ENCODE data around the gene MRPS26. TPM values are rescaled to one million over a fixed set of nuclear protein-coding genes. Genes with fewer than 3 reads are reported as not detected.

MRPS26 gene
- total RNA-seq, 3 donors from 2014 or later, result 29.6 to 47.9 (median 32.9) TPM

- DNase-seq (no peak), ATAC-seq (no peak)
- intact Hi-C loops (cut with DNase I, micrococcal nuclease), result no loop called here
- Histone ChIP-seq H3K9me3 (no peaks in the 10 kb centered on the region), H3K4me1 (ENCODE audit: low read depth) (no peaks in the 10 kb centered on the region), H3K36me3 (ENCODE audit: low read depth) (no peaks in the 10 kb centered on the region), H3K4me3 (no peak overlapping the region)
- no peak for TF ChIP-seq CTCF (IDR thresholded peaks at IDR 0.05)
Observed at GRCh38 chr20:3090565-3090964, 44.7 kb downstream of the MRPS26 start.

GRCh38 chr20:3092611-3093379 is 46.9 kb downstream of the MRPS26 start:
- Histone ChIP-seq H3K4me3 (no peak overlapping the region), H3K4me1 (ENCODE audit: low read depth) (no peaks in the 10 kb centered on the region), H3K9me3 (no peaks in the 10 kb centered on the region), H3K36me3 (ENCODE audit: low read depth) (no peaks in the 10 kb centered on the region)
- ATAC-seq, result peak; percentile 13
- intact Hi-C loops (cut with DNase I, micrococcal nuclease), result no loop called here
- no peak for TF ChIP-seq CTCF (IDR thresholded peaks at IDR 0.05)
- no peak for DNase-seq

GRCh38 chr20:3093861-3094361 is 48.1 kb downstream of the MRPS26 start:
- no peak for TF ChIP-seq CTCF (IDR thresholded peaks at IDR 0.05)
- Histone ChIP-seq H3K36me3 (ENCODE audit: low read depth) (no peaks in the 10 kb centered on the region), H3K4me1 (ENCODE audit: low read depth) (no peaks in the 10 kb centered on the region), H3K9me3 (no peaks in the 10 kb centered on the region), H3K4me3 (no peak overlapping the region)
- ATAC-seq (no peak), DNase-seq (no peak)
- intact Hi-C loops (cut with DNase I, micrococcal nuclease), result no loop called here

- Histone ChIP-seq H3K4me1 (ENCODE audit: low read depth) (no peaks in the 10 kb centered on the region), H3K4me3 (no peak overlapping the region), H3K9me3 (no peaks in the 10 kb centered on the region), H3K36me3 (ENCODE audit: low read depth) (no peaks in the 10 kb centered on the region)
- intact Hi-C loops (cut with DNase I, micrococcal nuclease), result no loop called here
- ATAC-seq, result no peak
- TF ChIP-seq CTCF (IDR thresholded peaks at IDR 0.05), result no peak
- DNase-seq, result no peak
Observed at GRCh38 chr20:3094848-3095629, 49.2 kb downstream of the MRPS26 start.

Other genes starting within 250 kb of the MRPS26 start
- 1 to 10 TPM in 2 of 3 donors, not detected in 1; 1.7 to 7.1 TPM for gene CPXM1, start 245.4 kb upstream of the MRPS26 start, total RNA-seq
- not detected for gene C20orf141, start 231.1 kb upstream of the MRPS26 start, total RNA-seq
- gene TMEM239, start 229.7 kb upstream of the MRPS26 start, total RNA-seq, result not detected
- 10 to 100 TPM; 21.1 to 35.0 (median 29.6) TPM for gene PCED1A, start 205.4 kb upstream of the MRPS26 start, total RNA-seq
- 10 to 100 TPM; 36.9 to 52.0 (median 38.5) TPM for gene VPS16, start 205.3 kb upstream of the MRPS26 start, total RNA-seq
- 10 to 100 TPM; 39.0 to 64.7 (median 59.3) TPM for gene PTPRA, start 172.6 kb upstream of the MRPS26 start, total RNA-seq
- gene GNRH2, start 2.4 kb upstream of the MRPS26 start, total RNA-seq, result 1 to 10 TPM in 1 of 3 donors, not detected in 2; 1.1 TPM
- gene OXT, start 25.6 kb downstream of the MRPS26 start, total RNA-seq, result under 1 TPM in 1 of 3 donors, not detected in 2; 0.66 TPM
- not detected for gene AVP, start 38.7 kb downstream of the MRPS26 start, total RNA-seq
- 10 to 100 TPM; 15.5 to 17.7 (median 16.0) TPM for gene FASTKD5, start 113.8 kb downstream of the MRPS26 start, total RNA-seq
- gene UBOX5, start 113.8 kb downstream of the MRPS26 start, total RNA-seq, result 1 to 10 TPM; 5.9 to 9.2 (median 8.5) TPM
- 1 to 10 TPM; 4.2 to 9.9 (median 8.0) TPM for gene LZTS3, start 127.5 kb downstream of the MRPS26 start, total RNA-seq
- gene DDRGK1, start 158.6 kb downstream of the MRPS26 start, total RNA-seq, result 10 to 100 TPM; 51.3 to 80.3 (median 62.9) TPM
- gene ITPA, start 163.4 kb downstream of the MRPS26 start, total RNA-seq, result 10 to 100 TPM; 29.8 to 44.7 (median 43.8) TPM
- gene SLC4A11, start 193.1 kb downstream of the MRPS26 start, total RNA-seq, result 1 to 10 TPM in 2 of 3 donors, under 1 TPM in 1; 0.31 to 1.2 (median 1.1) TPM

Measured in mucosa of descending colon (tissue), 3 donors.